ENCODE results near the gene GRXCR1. TPM values are rescaled to one million over a fixed set of nuclear protein-coding genes. Genes with fewer than 3 reads are reported as not detected.

Gene GRXCR1
- total and polyA plus RNA-seq, 2 of the 4 experiments (the other 2 are of a cell fraction) = not detected

- dilution Hi-C loops (cut with HindIII; ENCODE audit: low sequenced_read_pairs, unreplicated experiment) (no loop called here), in situ Hi-C loops (cut with MboI; ENCODE audit: low sequenced_read_pairs) (no loop called here), intact Hi-C loops (cut with micrococcal nuclease) (no loop called here)
- no peak overlapping the region for H3K27ac ChIP-seq (ENCODE audit: insufficient read depth, low read length)
- H3K36me3 ChIP-seq (ENCODE audit: control insufficient read depth, insufficient read depth, low read length) = no peaks in the 10 kb centered on the region
- ChIA-PET CTCF (no interaction called here), POLR2A (ENCODE audit: unreplicated experiment) (no interaction called here)
- TF ChIP-seq USF2 (IDR thresholded peaks at IDR 0.05; ENCODE audit: low read depth, low read length) (no peak), RCOR1 (IDR thresholded peaks at IDR 0.05; ENCODE audit: insufficient replicate concordance, low read length) (no peak), FOS (IDR thresholded peaks at IDR 0.05; ENCODE audit: low read depth, low read length) (no peak), SMC3 (IDR thresholded peaks at IDR 0.05; ENCODE audit: low read depth, low read length) (no peak)
- no peak for DNase-seq
- no peaks in the 10 kb centered on the region for H3K79me1 ChIP-seq (ENCODE audit: low read depth in 1 of 2, low read length in 2 of 2)
- H2BK120ac ChIP-seq (ENCODE audit: low read depth, low read length) = no peak overlapping the region
- no peak overlapping the region for H3K4ac ChIP-seq (ENCODE audit: low read depth, low read length)
- BruUV-seq (replicated peaks) = no TSS peak
- no peak overlapping the region for H4K5ac ChIP-seq (ENCODE audit: low read depth, low read length)
- H2AK9ac ChIP-seq (replicated peaks; ENCODE audit: low read depth, low read length, poor library complexity) = no peak overlapping the region
- H3K27me3 ChIP-seq (ENCODE audit: control insufficient read depth, insufficient read depth, low read length) = no peaks in the 10 kb centered on the region
- H3K23ac ChIP-seq (ENCODE audit: low read depth, low read length) = no peak overlapping the region
- no peak overlapping the region for H3K9ac ChIP-seq (ENCODE audit: low read depth, low read length)
- no peak overlapping the region for H2BK5ac ChIP-seq (ENCODE audit: low read depth, low read length, poor library complexity, severe bottlenecking)
- H2BK15ac ChIP-seq (ENCODE audit: low read depth, low read length) = no peak overlapping the region
- H3K4me2 ChIP-seq (ENCODE audit: low read depth, low read length) = no peak overlapping the region
- no peaks in the 10 kb centered on the region for H3K9me1 ChIP-seq (ENCODE audit: insufficient read depth, low read length)
- H4K20me1 ChIP-seq (ENCODE audit: insufficient read depth, low read length) = no peaks in the 10 kb centered on the region
- no peaks in the 10 kb centered on the region for H3K4me1 ChIP-seq (ENCODE audit: control insufficient read depth, insufficient read depth, low read length)
- no peak overlapping the region for H4K91ac ChIP-seq (ENCODE audit: insufficient read depth, low read depth, low read length)
- no peak overlapping the region for H3K18ac ChIP-seq (ENCODE audit: low read depth, low read length)
- no peak overlapping the region for H2BK20ac ChIP-seq (ENCODE audit: low read depth, low read length)
- WGBS, 2 experiments (ENCODE audit: extremely low coverage in 2 of 2, insufficient read length in 1 of 2) = no CpG with 5 or more reads among the region's 2 CpGs
- H3K14ac ChIP-seq (replicated peaks; ENCODE audit: low read depth, low read length) = no peak overlapping the region
- no peak overlapping the region for H2AK5ac ChIP-seq (ENCODE audit: low read depth, low read length)
- no peak overlapping the region for H4K8ac ChIP-seq (ENCODE audit: low read depth in 2 of 2, low read length in 2 of 2)
- no peak overlapping the region for H2AFZ ChIP-seq (replicated peaks; ENCODE audit: low read length, poor library complexity)
- peaks cover 11% of the 10 kb centered on the region for H3K9me3 ChIP-seq (ENCODE audit: control insufficient read depth, insufficient read depth, low read length)
- H3K4me3 ChIP-seq (ENCODE audit: insufficient read depth, low read depth, low read length) = no peak overlapping the region
- no peak for ATAC-seq (ENCODE audit: low read depth)
- no peak overlapping the region for H3K56ac ChIP-seq (ENCODE audit: extremely low read depth, insufficient read depth, low read length)
Measured at GRCh38 chr4:42917296-42917695, 24.8 kb downstream of the GRXCR1 start.

All from IMR-90 (cell line).